GM21423 (cell line): Measurements from ENCODE around the gene ZBTB14.

Experiments used
- ATAC-seq: cut with Tn5 transposase; IDR thresholded peaks from one replicate; pipeline ENCODE4 v1.9.1; 2021; ENCODE audit warnings: mild to moderate bottlenecking, moderate library complexity; ENCODE audit not compliant: unreplicated experiment

Gene ZBTB14

GRCh38 chr18:5294457-5295230, 882 bp downstream of the ZBTB14 start:
- ATAC-seq, result peak; percentile 8

GRCh38 chr18:5294113-5294456, 1.4 kb downstream of the ZBTB14 start:
- no peak for ATAC-seq

- ATAC-seq, result peak; percentile 87
Observed at GRCh38 chr18:5288517-5288935, 7.0 kb downstream of the ZBTB14 start.

- ATAC-seq, result no peak
Observed at GRCh38 chr18:5287854-5288253, 7.7 kb downstream of the ZBTB14 start.

- no peak for ATAC-seq
Observed at GRCh38 chr18:5286525-5286924, 9.0 kb downstream of the ZBTB14 start.

- ATAC-seq, result no peak
Observed at GRCh38 chr18:5285326-5285725, 10.2 kb downstream of the ZBTB14 start.

- no peak for ATAC-seq
Observed at GRCh38 chr18:5284808-5285207, 10.7 kb downstream of the ZBTB14 start.

GRCh38 chr18:5282770-5283169, 12.8 kb downstream of the ZBTB14 start:
- no peak for ATAC-seq

- no peak for ATAC-seq
Observed at GRCh38 chr18:5276947-5277346, 18.6 kb downstream of the ZBTB14 start.

- ATAC-seq, result no peak
Observed at GRCh38 chr18:5275872-5276271, 19.7 kb downstream of the ZBTB14 start.

GRCh38 chr18:5268874-5269273, 26.7 kb downstream of the ZBTB14 start:
- no peak for ATAC-seq

- ATAC-seq, result no peak
Observed at GRCh38 chr18:5266721-5267120, 28.8 kb downstream of the ZBTB14 start.

- ATAC-seq, result no peak
Observed at GRCh38 chr18:5253910-5254309, 41.6 kb downstream of the ZBTB14 start.

GRCh38 chr18:5251117-5251516, 44.4 kb downstream of the ZBTB14 start:
- ATAC-seq, result no peak

- ATAC-seq, result no peak
Observed at GRCh38 chr18:5250603-5251002, 44.9 kb downstream of the ZBTB14 start.

GRCh38 chr18:5244941-5245340, 50.6 kb downstream of the ZBTB14 start:
- ATAC-seq, result no peak

GRCh38 chr18:5239447-5239846, 56.1 kb downstream of the ZBTB14 start:
- no peak for ATAC-seq
